ENCODE data around the gene OR52A1.

DNA sequence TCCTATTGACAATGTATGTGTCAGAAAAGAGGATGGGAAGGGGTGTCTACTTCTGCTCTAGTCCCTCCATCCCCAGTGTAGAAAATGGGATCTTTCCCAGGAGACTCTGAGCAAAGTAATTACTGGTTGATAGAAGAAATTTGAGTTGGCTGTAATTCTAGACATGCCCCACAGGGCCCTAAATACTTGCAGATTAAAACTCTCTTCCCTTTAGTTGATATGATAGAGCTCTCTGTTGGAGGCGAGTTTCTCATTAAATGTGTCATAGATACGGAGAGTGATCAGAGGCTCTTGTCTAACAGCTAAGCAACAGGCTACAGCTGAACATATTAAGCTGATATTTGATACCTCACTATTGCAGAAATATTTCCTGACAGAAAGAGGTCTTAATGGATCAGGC, 52.3 kb downstream of the OR52A1 start:
- TF ChIP-seq CCAR2 (IDR thresholded peaks at IDR 0.05; ENCODE audit: low read depth, low read length) (no peak), RAD21 (CRISPR knock-in tag; conservative IDR thresholded peaks at IDR 0.05 in 1 of 2, IDR thresholded peaks at IDR 0.05 in 1 of 2) (no peak), FOXM1 (IDR thresholded peaks at IDR 0.05; ENCODE audit: low read depth) (no peak), FOXM1 (CRISPR knock-in tag; IDR thresholded peaks at IDR 0.05; ENCODE audit: low read depth) (no peak), MAFF (IDR thresholded peaks at IDR 0.05; ENCODE audit: low read length) (no peak), MCM5 (IDR thresholded peaks at IDR 0.05; ENCODE audit: low read depth) (no peak), ZEB2 (IDR thresholded peaks at IDR 0.05) (no peak)
- TF ChIP-seq, protein P1, sequence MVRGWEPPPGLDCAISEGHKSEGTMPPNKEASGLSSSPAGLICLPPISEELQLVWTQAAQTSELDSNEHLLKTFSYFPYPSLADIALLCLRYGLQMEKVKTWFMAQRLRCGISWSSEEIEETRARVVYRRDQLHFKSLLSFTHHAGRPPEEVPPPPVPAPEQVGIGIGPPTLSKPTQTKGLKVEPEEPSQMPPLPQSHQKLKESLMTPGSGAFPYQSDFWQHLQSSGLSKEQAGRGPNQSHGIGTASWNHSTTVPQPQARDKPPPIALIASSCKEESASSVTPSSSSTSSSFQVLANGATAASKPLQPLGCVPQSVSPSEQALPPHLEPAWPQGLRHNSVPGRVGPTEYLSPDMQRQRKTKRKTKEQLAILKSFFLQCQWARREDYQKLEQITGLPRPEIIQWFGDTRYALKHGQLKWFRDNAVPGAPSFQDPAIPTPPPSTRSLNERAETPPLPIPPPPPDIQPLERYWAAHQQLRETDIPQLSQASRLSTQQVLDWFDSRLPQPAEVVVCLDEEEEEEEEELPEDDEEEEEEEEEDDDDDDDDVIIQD (CRISPR knock-in tag; IDR thresholded peaks at IDR 0.05): no peak
- TF ChIP-seq, protein P2, sequence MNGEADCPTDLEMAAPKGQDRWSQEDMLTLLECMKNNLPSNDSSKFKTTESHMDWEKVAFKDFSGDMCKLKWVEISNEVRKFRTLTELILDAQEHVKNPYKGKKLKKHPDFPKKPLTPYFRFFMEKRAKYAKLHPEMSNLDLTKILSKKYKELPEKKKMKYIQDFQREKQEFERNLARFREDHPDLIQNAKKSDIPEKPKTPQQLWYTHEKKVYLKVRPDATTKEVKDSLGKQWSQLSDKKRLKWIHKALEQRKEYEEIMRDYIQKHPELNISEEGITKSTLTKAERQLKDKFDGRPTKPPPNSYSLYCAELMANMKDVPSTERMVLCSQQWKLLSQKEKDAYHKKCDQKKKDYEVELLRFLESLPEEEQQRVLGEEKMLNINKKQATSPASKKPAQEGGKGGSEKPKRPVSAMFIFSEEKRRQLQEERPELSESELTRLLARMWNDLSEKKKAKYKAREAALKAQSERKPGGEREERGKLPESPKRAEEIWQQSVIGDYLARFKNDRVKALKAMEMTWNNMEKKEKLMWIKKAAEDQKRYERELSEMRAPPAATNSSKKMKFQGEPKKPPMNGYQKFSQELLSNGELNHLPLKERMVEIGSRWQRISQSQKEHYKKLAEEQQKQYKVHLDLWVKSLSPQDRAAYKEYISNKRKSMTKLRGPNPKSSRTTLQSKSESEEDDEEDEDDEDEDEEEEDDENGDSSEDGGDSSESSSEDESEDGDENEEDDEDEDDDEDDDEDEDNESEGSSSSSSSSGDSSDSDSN (IDR thresholded peaks at IDR 0.05; ENCODE audit: borderline replicate concordance in 1 of 2, low read depth in 2 of 2, low read length in 2 of 2): no peak
- TF ChIP-seq, protein P3, sequence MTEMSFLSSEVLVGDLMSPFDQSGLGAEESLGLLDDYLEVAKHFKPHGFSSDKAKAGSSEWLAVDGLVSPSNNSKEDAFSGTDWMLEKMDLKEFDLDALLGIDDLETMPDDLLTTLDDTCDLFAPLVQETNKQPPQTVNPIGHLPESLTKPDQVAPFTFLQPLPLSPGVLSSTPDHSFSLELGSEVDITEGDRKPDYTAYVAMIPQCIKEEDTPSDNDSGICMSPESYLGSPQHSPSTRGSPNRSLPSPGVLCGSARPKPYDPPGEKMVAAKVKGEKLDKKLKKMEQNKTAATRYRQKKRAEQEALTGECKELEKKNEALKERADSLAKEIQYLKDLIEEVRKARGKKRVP (CRISPR knock-in tag; IDR thresholded peaks at IDR 0.05): no peak
- TF ChIP-seq, protein P4, sequence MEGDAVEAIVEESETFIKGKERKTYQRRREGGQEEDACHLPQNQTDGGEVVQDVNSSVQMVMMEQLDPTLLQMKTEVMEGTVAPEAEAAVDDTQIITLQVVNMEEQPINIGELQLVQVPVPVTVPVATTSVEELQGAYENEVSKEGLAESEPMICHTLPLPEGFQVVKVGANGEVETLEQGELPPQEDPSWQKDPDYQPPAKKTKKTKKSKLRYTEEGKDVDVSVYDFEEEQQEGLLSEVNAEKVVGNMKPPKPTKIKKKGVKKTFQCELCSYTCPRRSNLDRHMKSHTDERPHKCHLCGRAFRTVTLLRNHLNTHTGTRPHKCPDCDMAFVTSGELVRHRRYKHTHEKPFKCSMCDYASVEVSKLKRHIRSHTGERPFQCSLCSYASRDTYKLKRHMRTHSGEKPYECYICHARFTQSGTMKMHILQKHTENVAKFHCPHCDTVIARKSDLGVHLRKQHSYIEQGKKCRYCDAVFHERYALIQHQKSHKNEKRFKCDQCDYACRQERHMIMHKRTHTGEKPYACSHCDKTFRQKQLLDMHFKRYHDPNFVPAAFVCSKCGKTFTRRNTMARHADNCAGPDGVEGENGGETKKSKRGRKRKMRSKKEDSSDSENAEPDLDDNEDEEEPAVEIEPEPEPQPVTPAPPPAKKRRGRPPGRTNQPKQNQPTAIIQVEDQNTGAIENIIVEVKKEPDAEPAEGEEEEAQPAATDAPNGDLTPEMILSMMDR (IDR thresholded peaks at IDR 0.05 in 2 of 3, conservative IDR thresholded peaks at IDR 0.05 in 1 of 3; ENCODE audit: insufficient read depth in 2 of 3, low read depth in 1 of 3, low read length in 3 of 3): no peak
